HepG2 (cell line): ENCODE measurements around the gene CIART. TPM values are rescaled to one million over a fixed set of nuclear protein-coding genes. Genes with fewer than 3 reads are reported as not detected.

Source experiments
- ATAC-seq: fragments of 200-7000 bp; cut with Tn5 transposase; 3 replicates; pipeline ENCODE4 v1.9.1; 2020; ENCODE audit warnings: mild to moderate bottlenecking, moderate library complexity
- BruUV-seq: library from RNA; stranded (reverse); fragments of 400-500 nt; replicated peaks from 2 replicates; lab custom pipeline; 2021; lab: Mats Ljungman, UMichigan
- CTCF ChIA-PET: fragments of 300-600 bp; formaldehyde crosslinking; extraction: SDS; loops from one replicate; lab custom pipeline; 2021; ENCODE audit warnings: low total read pairs, inconsistent platforms, low intra/inter-chr PET ratio; lab: Yijun Ruan, JAX
- POLR2A ChIA-PET: fragments of 350-600 bp; sonication (Branson Sonifier 250); formaldehyde crosslinking; loops from one replicate; lab custom pipeline; 2020; ENCODE audit warnings: antibody characterized with exemption, inconsistent platforms; lab: Yijun Ruan, JAX
- DNase-seq: peaks from one replicate; pipeline ENCODE4 v3.0.0-alpha.2; 2015; ENCODE audit warnings: low spot score
- FAIRE-seq: peaks from 3 replicates; lab custom pipeline; 2011; peaks lifted over from hg19 to GRCh38; lab: Jason Lieb, UNC
- H2AFZ ChIP-seq: one replicate; pipeline ENCODE4 v1.6.1; 2011; ENCODE audit warnings: low read length, inconsistent platforms
- H3K27ac ChIP-seq: fragments of 300-600 bp; 3 replicates; pipeline ENCODE4 v1.8.0; 2011; ENCODE audit warnings: mixed run types, mild to moderate bottlenecking, mixed read lengths, low read length, inconsistent platforms; ENCODE audit not compliant: insufficient read depth; ENCODE audit errors: extremely low read length
- H3K27me3 ChIP-seq, 2 experiments: fragments of 200-600 bp in 1 of 2; 2 replicates in 1 of 2; 3 replicates in 1 of 2; pipeline versions ENCODE4 v1.6.0 to v1.8.0; 2011; ENCODE audit warnings: low read length in 2 of 2, mild to moderate bottlenecking in 2 of 2, moderate library complexity in 2 of 2, inconsistent platforms in 1 of 2; ENCODE audit not compliant: insufficient read depth in 2 of 2, control insufficient read depth in 1 of 2
- H3K36me3 ChIP-seq, 2 experiments: fragments of 200-600 bp in 1 of 2; replicated peaks in 1 of 2; 2 replicates in 1 of 2; 3 replicates in 1 of 2; pipeline versions ENCODE4 v1.5.1 to v1.8.0; 2011; ENCODE audit warnings: low read length in 2 of 2, inconsistent platforms in 1 of 2; ENCODE audit not compliant: insufficient read depth in 2 of 2, control insufficient read depth in 1 of 2
- H3K4me1 ChIP-seq: 2 replicates; pipeline ENCODE4 v1.5.1; 2012; ENCODE audit warnings: low read length, inconsistent platforms; ENCODE audit not compliant: insufficient read depth
- H3K4me2 ChIP-seq: 2 replicates; pipeline ENCODE4 v1.6.0; 2011; ENCODE audit warnings: low read depth, low read length, inconsistent platforms
- H3K4me3 ChIP-seq, 3 experiments: fragments of 200-600 bp in 1 of 3; sonication (generic), shearing (Covaris generic) in 1 of 3; replicated peaks in 1 of 3; 2 replicates each; pipeline ENCODE4 v1.5.1; 2011 to 2016; ENCODE audit warnings: low read length in 3 of 3, inconsistent platforms in 2 of 3, low read depth in 2 of 3, mild to moderate bottlenecking in 2 of 3, control low read depth in 1 of 3, mixed read lengths in 1 of 3; ENCODE audit not compliant: insufficient read depth in 1 of 3
- H3K79me2 ChIP-seq: one replicate; pipeline ENCODE4 v1.6.1; 2011; ENCODE audit warnings: low read length, inconsistent platforms; ENCODE audit not compliant: insufficient read depth
- H3K9ac ChIP-seq: 2 replicates; pipeline ENCODE4 v1.6.0; 2011; ENCODE audit warnings: mild to moderate bottlenecking, low read depth, low read length, inconsistent platforms; ENCODE audit not compliant: insufficient read depth
- H3K9me3 ChIP-seq: 2 replicates; pipeline ENCODE4 v1.5.1; 2012; ENCODE audit warnings: mild to moderate bottlenecking, low read length
- H4K20me1 ChIP-seq: 2 replicates; pipeline ENCODE4 v1.6.0; 2011; ENCODE audit warnings: inconsistent platforms, mild to moderate bottlenecking, low read length, moderate library complexity; ENCODE audit not compliant: insufficient read depth
- ATM ChIP-seq: fragments of 450-650 bp; IDR thresholded peaks from 2 replicates; pipeline ENCODE4 v1.7.1; 2017; ENCODE audit warnings: mild to moderate bottlenecking, borderline replicate concordance
- CCDC6 ChIP-seq: sonication (generic); formaldehyde crosslinking; IDR thresholded peaks from 2 replicates; pipeline ENCODE4 v1.8.1; 2022; ENCODE audit warnings: mild to moderate bottlenecking, missing genetic modification reagents, moderate library complexity
- HHEX ChIP-seq: IDR thresholded peaks from 2 replicates; pipeline ENCODE4 v1.6.1; 2016; ENCODE audit warnings: control low read depth
- IKZF4 ChIP-seq: sonication (generic); formaldehyde crosslinking; IDR thresholded peaks from 2 replicates; pipeline ENCODE4 v1.5.1; 2020; ENCODE audit warnings: borderline replicate concordance, mild to moderate bottlenecking, low read depth, missing genetic modification reagents; ENCODE audit errors: not compliant biosample characterization
- RBM22 ChIP-seq: fragments of 200-400 bp; formaldehyde crosslinking; optimal IDR thresholded peaks from 2 replicates; pipeline ENCODE3; 2017; ENCODE audit warnings: mild to moderate bottlenecking, low read length, moderate library complexity
- ZBTB42 ChIP-seq: sonication (generic); formaldehyde crosslinking; IDR thresholded peaks from 2 replicates; pipeline ENCODE4 v1.5.0; 2020; ENCODE audit warnings: mild to moderate bottlenecking, missing genetic modification reagents
- ZNF124 ChIP-seq: sonication (generic); formaldehyde crosslinking; IDR thresholded peaks from 2 replicates; pipeline ENCODE4 v1.4.0; 2020; ENCODE audit warnings: missing genetic modification reagents
- ZNF557 ChIP-seq: sonication (generic); formaldehyde crosslinking; IDR thresholded peaks from 2 replicates; pipeline ENCODE4 v1.4.0; 2020; ENCODE audit warnings: missing genetic modification reagents
- ZNF709 ChIP-seq: sonication (generic); formaldehyde crosslinking; IDR thresholded peaks from 2 replicates; pipeline ENCODE4 v1.5.0; 2020; ENCODE audit warnings: mild to moderate bottlenecking, missing genetic modification reagents
- ZSCAN9 ChIP-seq: IDR thresholded peaks from 2 replicates; pipeline ENCODE4 v1.6.1; 2016; ENCODE audit warnings: borderline replicate concordance
- WGBS: methylation state at CpG from one replicate; pipeline ENCODE4 v1.1.6; 2017; ENCODE audit warnings: low lambda C conversion rate; 5-methylcytosine and 5-hydroxymethylcytosine counted together
- in situ Hi-C: cut with HindIII; loops from 2 replicates; pipeline ENCODE4 v1.10.0; 2017; ENCODE audit warnings: low pct_unique_long_range_greater_than_20kb; ENCODE audit not compliant: extremely low pct_ligation_motif_present
- intact Hi-C: fragments of 100-400 bp; cut with micrococcal nuclease; formaldehyde crosslinking; loops from one replicate; pipeline ENCODE4 v1.10.0; 2022; ENCODE audit not compliant: unreplicated experiment
- polyA plus RNA-seq, 8 experiments: library from polyadenylated mRNA; depleted of rRNA in 3 of 8; stranded (reverse) in 7 of 8; unstranded in 1 of 8; fragments of >200 nt; fragmentation: Illumina TruSeq in 4 of 8; extraction: Trizol in 4 of 8; gene quantifications; 2 replicates each; pipeline versions ENCODE4 v1.2.1 to v1.2.3, GENCODE V29; 2011 to 2016; ENCODE audit warnings: low read depth in 4 of 8, missing spikeins in 1 of 8, mixed read lengths in 1 of 8; ENCODE audit not compliant: insufficient read depth in 1 of 8
- total RNA-seq, 5 experiments: library from RNA; depleted of rRNA; stranded (reverse); fragments of >200 nt; fragmentation: Illumina TruSeq; extraction: Trizol; gene quantifications; 2 replicates each; pipeline ENCODE4 v1.2.3, GENCODE V29; 2016; ENCODE audit warnings: low read depth in 1 of 5
- TF ChIP-seq, protein P1 (sequence below): sonication (generic); formaldehyde crosslinking; IDR thresholded peaks from 2 replicates; pipeline ENCODE4 v1.5.0; 2020; ENCODE audit warnings: mild to moderate bottlenecking, missing genetic modification reagents, borderline replicate concordance

CIART gene
- total and polyA plus RNA-seq, 2 of the 13 experiments (the other 11 are each of a cell fraction or from before 2014, with no cell fraction given): 0.58 TPM; not detected in 1

DNA sequence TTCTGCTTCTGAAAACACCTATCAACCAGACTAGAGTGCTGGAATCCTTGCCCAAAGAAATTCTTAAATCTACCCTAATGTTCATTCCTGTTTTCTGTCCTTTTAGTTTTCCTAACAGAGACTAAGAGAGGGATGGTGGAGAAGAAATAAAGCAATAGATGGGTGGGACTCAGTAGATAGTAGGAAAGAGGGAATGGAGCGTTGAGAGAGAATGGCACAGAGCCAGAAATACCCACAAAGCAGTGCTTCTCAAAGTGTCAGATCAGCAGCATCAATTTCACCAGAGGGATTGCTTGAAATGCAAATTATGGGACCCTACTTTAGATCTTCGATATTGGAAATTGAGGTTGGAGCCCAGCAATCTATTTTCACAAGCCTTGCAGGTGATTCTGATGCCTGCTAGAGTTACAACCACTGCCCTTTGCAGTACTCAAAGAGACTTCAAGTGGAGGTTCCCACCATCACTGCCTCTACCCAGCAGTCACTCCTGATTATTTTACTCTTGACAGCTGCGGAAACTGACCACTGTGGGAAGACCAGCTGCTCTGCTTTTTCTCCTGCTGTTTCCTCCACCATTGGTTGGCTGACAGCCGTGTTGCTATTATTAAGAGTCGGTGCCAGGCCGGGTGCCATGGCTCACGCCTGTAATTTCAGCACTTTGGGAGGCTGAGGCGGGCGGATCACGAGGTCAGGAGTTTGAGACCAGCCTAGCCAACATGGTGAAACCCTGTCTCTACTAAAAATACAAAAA lies 27.6 kb downstream of the CIART start:
- TSS peak; percentile 73 for BruUV-seq
- no peaks in the 10 kb centered on the region for H3K79me2 ChIP-seq

DNA sequence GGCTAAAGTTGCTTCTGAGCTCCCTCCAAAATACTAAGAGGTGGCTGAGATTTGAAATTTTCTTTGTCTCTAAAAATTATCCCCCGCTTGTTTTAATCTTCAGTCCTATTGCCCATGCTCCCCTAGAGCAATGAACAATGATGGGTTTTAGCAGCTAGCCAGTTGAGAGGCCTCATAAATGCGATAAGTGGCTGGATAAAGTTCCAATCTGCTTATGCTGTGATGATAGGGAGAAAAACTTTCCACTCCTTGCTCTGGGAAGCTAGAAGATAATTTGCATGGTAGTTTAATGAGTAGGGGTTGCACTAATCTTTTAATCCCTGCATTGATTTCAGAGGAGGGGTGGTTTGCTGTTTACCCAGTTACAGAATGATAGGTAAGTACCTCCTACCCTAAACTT lies 29.4 kb downstream of the CIART start:
- no peak overlapping the region for H3K4me2 ChIP-seq
- ATAC-seq (no peak; the same call in 2 of the 3 replicates), FAIRE-seq (no peak), DNase-seq (no peak)
- H3K36me3 ChIP-seq: peaks cover 0 to 9% of the 10 kb centered on the region in 2 experiments; a peak in 1 of 5 replicates
- H3K79me2 ChIP-seq: no peaks in the 10 kb centered on the region
- no TSS peak for BruUV-seq
- no peak overlapping the region for H2AFZ ChIP-seq
- no peaks in the 10 kb centered on the region for H3K27me3 ChIP-seq
- no peaks in the 10 kb centered on the region for H3K9me3 ChIP-seq
- H4K20me1 ChIP-seq: no peaks in the 10 kb centered on the region
- in situ Hi-C loops: no loop called here
- intact Hi-C loops: no loop called here
- H3K27ac ChIP-seq: no peak overlapping the region
- WGBS: 83% methylated on average over 2 of the region's 2 CpGs
- CTCF ChIA-PET: no interaction called here
- H3K4me1 ChIP-seq: peaks cover 9% of the 10 kb centered on the region
- POLR2A ChIA-PET: interaction anchor here (1.3 kb wide), 1 partner anchor 10 kb away, joined by 5 read pairs; the partner anchor contains the start of gene PRPF3
- no peak overlapping the region for H3K4me3 ChIP-seq
- H3K9ac ChIP-seq: no peak overlapping the region
- TF ChIP-seq, protein P1, sequence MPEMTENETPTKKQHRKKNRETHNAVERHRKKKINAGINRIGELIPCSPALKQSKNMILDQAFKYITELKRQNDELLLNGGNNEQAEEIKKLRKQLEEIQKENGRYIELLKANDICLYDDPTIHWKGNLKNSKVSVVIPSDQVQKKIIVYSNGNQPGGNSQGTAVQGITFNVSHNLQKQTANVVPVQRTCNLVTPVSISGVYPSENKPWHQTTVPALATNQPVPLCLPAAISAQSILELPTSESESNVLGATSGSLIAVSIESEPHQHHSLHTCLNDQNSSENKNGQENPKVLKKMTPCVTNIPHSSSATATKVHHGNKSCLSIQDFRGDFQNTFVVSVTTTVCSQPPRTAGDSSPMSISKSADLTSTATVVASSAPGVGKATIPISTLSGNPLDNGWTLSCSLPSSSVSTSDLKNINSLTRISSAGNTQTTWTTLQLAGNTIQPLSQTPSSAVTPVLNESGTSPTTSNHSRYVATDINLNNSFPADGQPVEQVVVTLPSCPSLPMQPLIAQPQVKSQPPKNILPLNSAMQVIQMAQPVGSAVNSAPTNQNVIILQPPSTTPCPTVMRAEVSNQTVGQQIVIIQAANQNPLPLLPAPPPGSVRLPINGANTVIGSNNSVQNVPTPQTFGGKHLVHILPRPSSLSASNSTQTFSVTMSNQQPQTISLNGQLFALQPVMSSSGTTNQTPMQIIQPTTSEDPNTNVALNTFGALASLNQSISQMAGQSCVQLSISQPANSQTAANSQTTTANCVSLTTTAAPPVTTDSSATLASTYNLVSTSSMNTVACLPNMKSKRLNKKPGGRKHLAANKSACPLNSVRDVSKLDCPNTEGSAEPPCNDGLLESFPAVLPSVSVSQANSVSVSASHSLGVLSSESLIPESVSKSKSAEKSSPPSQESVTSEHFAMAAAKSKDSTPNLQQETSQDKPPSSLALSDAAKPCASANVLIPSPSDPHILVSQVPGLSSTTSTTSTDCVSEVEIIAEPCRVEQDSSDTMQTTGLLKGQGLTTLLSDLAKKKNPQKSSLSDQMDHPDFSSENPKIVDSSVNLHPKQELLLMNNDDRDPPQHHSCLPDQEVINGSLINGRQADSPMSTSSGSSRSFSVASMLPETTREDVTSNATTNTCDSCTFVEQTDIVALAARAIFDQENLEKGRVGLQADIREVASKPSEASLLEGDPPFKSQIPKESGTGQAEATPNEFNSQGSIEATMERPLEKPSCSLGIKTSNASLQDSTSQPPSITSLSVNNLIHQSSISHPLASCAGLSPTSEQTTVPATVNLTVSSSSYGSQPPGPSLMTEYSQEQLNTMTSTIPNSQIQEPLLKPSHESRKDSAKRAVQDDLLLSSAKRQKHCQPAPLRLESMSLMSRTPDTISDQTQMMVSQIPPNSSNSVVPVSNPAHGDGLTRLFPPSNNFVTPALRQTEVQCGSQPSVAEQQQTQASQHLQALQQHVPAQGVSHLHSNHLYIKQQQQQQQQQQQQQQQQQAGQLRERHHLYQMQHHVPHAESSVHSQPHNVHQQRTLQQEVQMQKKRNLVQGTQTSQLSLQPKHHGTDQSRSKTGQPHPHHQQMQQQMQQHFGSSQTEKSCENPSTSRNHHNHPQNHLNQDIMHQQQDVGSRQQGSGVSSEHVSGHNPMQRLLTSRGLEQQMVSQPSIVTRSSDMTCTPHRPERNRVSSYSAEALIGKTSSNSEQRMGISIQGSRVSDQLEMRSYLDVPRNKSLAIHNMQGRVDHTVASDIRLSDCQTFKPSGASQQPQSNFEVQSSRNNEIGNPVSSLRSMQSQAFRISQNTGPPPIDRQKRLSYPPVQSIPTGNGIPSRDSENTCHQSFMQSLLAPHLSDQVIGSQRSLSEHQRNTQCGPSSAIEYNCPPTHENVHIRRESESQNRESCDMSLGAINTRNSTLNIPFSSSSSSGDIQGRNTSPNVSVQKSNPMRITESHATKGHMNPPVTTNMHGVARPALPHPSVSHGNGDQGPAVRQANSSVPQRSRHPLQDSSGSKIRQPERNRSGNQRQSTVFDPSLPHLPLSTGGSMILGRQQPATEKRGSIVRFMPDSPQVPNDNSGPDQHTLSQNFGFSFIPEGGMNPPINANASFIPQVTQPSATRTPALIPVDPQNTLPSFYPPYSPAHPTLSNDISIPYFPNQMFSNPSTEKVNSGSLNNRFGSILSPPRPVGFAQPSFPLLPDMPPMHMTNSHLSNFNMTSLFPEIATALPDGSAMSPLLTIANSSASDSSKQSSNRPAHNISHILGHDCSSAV (CRISPR knock-in tag): no peak
- TF ChIP-seq ZNF124 (CRISPR knock-in tag) (no peak), HHEX (CRISPR knock-in tag) (no peak), ZBTB42 (CRISPR knock-in tag) (no peak), RBM22 (no peak), CCDC6 (CRISPR knock-in tag) (no peak), ZNF709 (no peak), ZSCAN9 (CRISPR knock-in tag) (no peak), ATM (no peak), ZNF557 (CRISPR knock-in tag) (no peak)

More for the DNA sequence above, 27.6 kb downstream of the CIART start:
- POLR2A ChIA-PET: no interaction called here
- peaks cover 0 to 15% of the 10 kb centered on the region in 2 experiments; a peak in 1 of 5 replicates for H3K36me3 ChIP-seq
- peaks cover 9% of the 10 kb centered on the region for H3K4me1 ChIP-seq
- FAIRE-seq (no peak), ATAC-seq (no peak), DNase-seq (no peak)
- no peak overlapping the region for H3K4me3 ChIP-seq
- H3K9ac ChIP-seq: no peak overlapping the region
- no peaks in the 10 kb centered on the region for H3K9me3 ChIP-seq
- no peak overlapping the region for H2AFZ ChIP-seq
- TF ChIP-seq IKZF4 (CRISPR knock-in tag): no peak
- no peaks in the 10 kb centered on the region for H4K20me1 ChIP-seq
- in situ Hi-C loops (no loop called here), intact Hi-C loops (no loop called here)
- no peak overlapping the region for H3K4me2 ChIP-seq
- CTCF ChIA-PET: no interaction called here
- no peaks in the 10 kb centered on the region for H3K27me3 ChIP-seq
- WGBS: 87% methylated on average over 10 of the region's 10 CpGs
- no peak overlapping the region for H3K27ac ChIP-seq
